ENCODE data around the gene BMPR2. TPM values are rescaled to one million over a fixed set of nuclear protein-coding genes. Genes with fewer than 3 reads are reported as not detected.

The BMPR2 gene
- total and polyA plus RNA-seq, 7 donors: 2.5 to 74.9 (median 49.9) TPM

- Histone ChIP-seq H3K9me3 (no peaks in the 10 kb centered on the region), H3K27ac (no peak overlapping the region), H3K27me3 (no peaks in the 10 kb centered on the region), H3K4me3 (no peak overlapping the region), H3K36me3 (no peaks in the 10 kb centered on the region), H3K4me1 (peaks cover 0 to 15% (median 5%) of the 10 kb centered on the region in 4 donors)
- no peak for DNase-seq
- intact Hi-C loops (cut with DNase I): no loop called here
- no peak for TF ChIP-seq CTCF (IDR thresholded peaks at IDR 0.05)
- no peak for TF ChIP-seq POLR2A (IDR thresholded peaks at IDR 0.05)
- TF ChIP-seq POLR2AphosphoS5 (IDR thresholded peaks at IDR 0.05): no peak
Observed at GRCh38 chr2:202450785-202451184, 74.7 kb downstream of the BMPR2 start.

- 88 to 96% methylated on average over 1 of the region's 1 CpG for WGBS, 2 donors
- intact Hi-C loops (cut with DNase I): no loop called here
Observed at GRCh38 chr2:202452744-202453143, 76.6 kb downstream of the BMPR2 start.

GRCh38 chr2:202454536-202454935 lies 78.4 kb downstream of the BMPR2 start:
- DNase-seq: no peak
- H3K9me3 ChIP-seq: no peaks in the 10 kb centered on the region
- TF ChIP-seq POLR2AphosphoS5 (IDR thresholded peaks at IDR 0.05) (no peak), EP300 (IDR thresholded peaks at IDR 0.05) (no peak), CTCF (IDR thresholded peaks at IDR 0.05) (no peak), POLR2A (IDR thresholded peaks at IDR 0.05) (no peak)
- 73 to 85% methylated on average over 3 of the region's 3 CpGs for WGBS, 2 donors
- H3K4me3 ChIP-seq: no peak overlapping the region
- H3K27me3 ChIP-seq: no peaks in the 10 kb centered on the region
- peaks cover 0 to 15% (median 7%) of the 10 kb centered on the region in 4 donors for H3K4me1 ChIP-seq
- H3K27ac ChIP-seq: no peak overlapping the region
- intact Hi-C loops (cut with DNase I): no loop called here
- no peaks in the 10 kb centered on the region for H3K36me3 ChIP-seq

More at GRCh38 chr2:202452744-202453143, 76.6 kb downstream of the BMPR2 start:
- H3K9me3 ChIP-seq: no peaks in the 10 kb centered on the region
- peaks cover 0 to 15% (median 5%) of the 10 kb centered on the region in 4 donors for H3K4me1 ChIP-seq
- no peak for DNase-seq
- TF ChIP-seq CTCF (IDR thresholded peaks at IDR 0.05) (no peak), POLR2A (IDR thresholded peaks at IDR 0.05) (no peak), EP300 (IDR thresholded peaks at IDR 0.05) (no peak), POLR2AphosphoS5 (IDR thresholded peaks at IDR 0.05) (no peak)
- H3K4me3 ChIP-seq: no peak overlapping the region
- no peaks in the 10 kb centered on the region for H3K36me3 ChIP-seq
- no peaks in the 10 kb centered on the region for H3K27me3 ChIP-seq
- no peak overlapping the region for H3K27ac ChIP-seq

- Histone ChIP-seq H3K27me3 (no peaks in the 10 kb centered on the region), H3K4me1 (peaks cover 0 to 15% (median 7%) of the 10 kb centered on the region in 4 donors), H3K27ac (no peak overlapping the region), H3K9me3 (no peaks in the 10 kb centered on the region), H3K36me3 (no peaks in the 10 kb centered on the region), H3K4me3 (no peak overlapping the region)
- TF ChIP-seq POLR2A (IDR thresholded peaks at IDR 0.05) (no peak), CTCF (IDR thresholded peaks at IDR 0.05) (no peak), POLR2AphosphoS5 (IDR thresholded peaks at IDR 0.05) (no peak), EP300 (IDR thresholded peaks at IDR 0.05) (no peak)
- intact Hi-C loops (cut with DNase I): no loop called here
- WGBS, 2 donors: 95% methylated on average over 1 of the region's 1 CpG
- no peak for DNase-seq
Observed at GRCh38 chr2:202455114-202455513, 79.0 kb downstream of the BMPR2 start.

- intact Hi-C loops (cut with DNase I): no loop called here
- DNase-seq: no peak
- no peaks in the 10 kb centered on the region for H3K9me3 ChIP-seq
- H3K4me3 ChIP-seq: no peak overlapping the region
- no peaks in the 10 kb centered on the region for H3K27me3 ChIP-seq
- 97 to 98% methylated on average over 2 of the region's 2 CpGs for WGBS, 2 donors
- no peak overlapping the region for H3K27ac ChIP-seq
- TF ChIP-seq CTCF (IDR thresholded peaks at IDR 0.05): no peak
- no peak for TF ChIP-seq EP300 (IDR thresholded peaks at IDR 0.05)
- H3K36me3 ChIP-seq: no peaks in the 10 kb centered on the region
- peaks cover 0 to 5% (median 0%) of the 10 kb centered on the region in 4 donors for H3K4me1 ChIP-seq
Observed at GRCh38 chr2:202460119-202460518, 84.0 kb downstream of the BMPR2 start.

All from sigmoid colon (tissue), 7 donors.